Chondrocyte (in vitro differentiated cells): ENCODE data around the gene ANKMY1. TPM values are rescaled to one million over a fixed set of nuclear protein-coding genes. Genes with fewer than 3 reads are reported as not detected.

Experiments used
- DNase-seq: peaks from one replicate; pipeline ENCODE4 v3.0.0; 2021; ENCODE audit warnings: mixed read lengths, low spot score
- H3K27ac Mint-ChIP-seq: one replicate; pipeline ENCODE4 v1.8.0; 2021; ENCODE audit warnings: mild to moderate bottlenecking, moderate library complexity, mixed read lengths; ENCODE audit not compliant: unreplicated experiment
- H3K27me3 Mint-ChIP-seq: 2 replicates; pipeline ENCODE4 v1.8.0; 2021; ENCODE audit warnings: low read depth, mixed read lengths
- H3K36me3 Mint-ChIP-seq: 2 replicates; pipeline ENCODE4 v1.8.0; 2021; ENCODE audit warnings: low read depth, mixed read lengths
- H3K4me1 Mint-ChIP-seq: 2 replicates; pipeline ENCODE4 v1.8.0; 2021; ENCODE audit warnings: low read depth, mild to moderate bottlenecking, mixed read lengths
- H3K4me3 Mint-ChIP-seq: one replicate; pipeline ENCODE4 v1.8.0; 2021; ENCODE audit warnings: mild to moderate bottlenecking, moderate library complexity, mixed read lengths; ENCODE audit not compliant: unreplicated experiment
- H3K9me3 Mint-ChIP-seq: 2 replicates; pipeline ENCODE4 v1.8.0; 2021; ENCODE audit warnings: low read depth, mixed read lengths
- total RNA-seq: library from RNA; stranded (reverse); gene quantifications from 3 replicates; pipeline ENCODE4 v1.2.1, GENCODE V29; 2021
- TF ChIP-seq, protein P1 (sequence below): fragments of 200-600 bp; sonication (generic); IDR thresholded peaks from 2 replicates; pipeline ENCODE4 v1.5.0; 2021; ENCODE audit warnings: antibody characterized with exemption, mild to moderate bottlenecking, moderate library complexity

ANKMY1 gene
- total RNA-seq, 1 donor from 2014 or later = 10.8 TPM

DNA sequence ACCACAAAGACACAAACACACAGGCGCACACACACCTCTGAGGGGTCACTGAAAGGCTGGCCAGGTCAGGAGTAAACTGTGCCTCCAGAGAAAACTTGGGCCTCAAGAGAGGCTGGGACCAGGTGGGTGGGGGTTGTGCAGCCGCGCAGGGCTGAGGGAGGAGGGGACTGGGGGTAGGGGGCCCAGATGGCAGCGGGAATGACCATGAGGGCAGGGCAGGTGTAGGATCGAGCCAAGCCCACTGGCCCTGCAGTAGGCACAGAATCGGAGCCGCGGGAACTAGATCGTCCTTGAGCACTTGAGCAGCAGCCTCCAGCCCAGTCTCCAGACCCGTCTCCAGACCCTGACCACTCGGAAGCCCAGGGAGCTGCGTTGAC, 36.8 kb downstream of the ANKMY1 start:
- Mint-ChIP-seq H3K27ac (no peak overlapping the region), H3K27me3 (no peaks in the 10 kb centered on the region), H3K4me1 (no peaks in the 10 kb centered on the region), H3K36me3 (peaks cover 31% of the 10 kb centered on the region), H3K9me3 (peaks cover 17% of the 10 kb centered on the region), H3K4me3 (no peak overlapping the region)
- no peak for DNase-seq
- TF ChIP-seq, protein P1, sequence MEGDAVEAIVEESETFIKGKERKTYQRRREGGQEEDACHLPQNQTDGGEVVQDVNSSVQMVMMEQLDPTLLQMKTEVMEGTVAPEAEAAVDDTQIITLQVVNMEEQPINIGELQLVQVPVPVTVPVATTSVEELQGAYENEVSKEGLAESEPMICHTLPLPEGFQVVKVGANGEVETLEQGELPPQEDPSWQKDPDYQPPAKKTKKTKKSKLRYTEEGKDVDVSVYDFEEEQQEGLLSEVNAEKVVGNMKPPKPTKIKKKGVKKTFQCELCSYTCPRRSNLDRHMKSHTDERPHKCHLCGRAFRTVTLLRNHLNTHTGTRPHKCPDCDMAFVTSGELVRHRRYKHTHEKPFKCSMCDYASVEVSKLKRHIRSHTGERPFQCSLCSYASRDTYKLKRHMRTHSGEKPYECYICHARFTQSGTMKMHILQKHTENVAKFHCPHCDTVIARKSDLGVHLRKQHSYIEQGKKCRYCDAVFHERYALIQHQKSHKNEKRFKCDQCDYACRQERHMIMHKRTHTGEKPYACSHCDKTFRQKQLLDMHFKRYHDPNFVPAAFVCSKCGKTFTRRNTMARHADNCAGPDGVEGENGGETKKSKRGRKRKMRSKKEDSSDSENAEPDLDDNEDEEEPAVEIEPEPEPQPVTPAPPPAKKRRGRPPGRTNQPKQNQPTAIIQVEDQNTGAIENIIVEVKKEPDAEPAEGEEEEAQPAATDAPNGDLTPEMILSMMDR = no peak

DNA sequence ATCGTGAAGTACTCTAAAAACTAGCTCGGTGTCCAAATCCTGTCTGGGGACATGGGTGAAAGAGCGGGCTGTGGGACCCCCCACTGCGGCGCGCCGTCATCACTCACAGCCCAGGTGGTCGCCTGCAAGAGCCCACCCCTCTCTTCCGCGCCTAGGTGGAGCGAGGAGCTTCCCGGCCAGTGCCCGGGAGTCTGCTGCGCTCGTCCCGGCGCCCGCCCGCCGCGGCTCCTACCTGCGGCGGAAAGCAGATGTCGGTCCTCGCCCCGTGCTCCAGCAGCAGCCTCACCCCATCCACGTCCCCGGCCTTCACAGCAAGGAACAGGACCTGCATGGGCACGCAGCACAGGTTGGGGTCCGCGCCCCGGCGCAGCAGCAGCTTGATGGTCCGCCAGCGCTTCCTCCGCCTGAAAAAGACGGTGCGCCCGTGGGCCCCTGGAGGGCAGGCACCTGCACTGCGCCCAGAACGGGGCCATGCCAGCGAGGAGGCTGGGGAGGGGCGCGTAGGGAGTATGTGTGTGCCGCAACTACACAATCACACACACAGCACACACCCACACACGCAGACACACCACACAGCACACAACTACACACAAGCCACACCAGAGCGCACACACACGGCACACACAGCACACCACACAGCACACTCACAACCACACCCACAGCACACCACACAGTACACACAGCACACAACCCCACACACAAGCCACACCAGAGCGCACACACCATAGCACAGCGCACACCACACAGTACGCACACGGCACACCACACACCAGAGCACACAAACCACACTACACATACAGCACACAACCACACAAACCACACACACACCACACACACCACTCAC, 37.4 kb downstream of the ANKMY1 start:
- H3K27me3 Mint-ChIP-seq = no peaks in the 10 kb centered on the region
- H3K27ac Mint-ChIP-seq = no peak overlapping the region
- no peak for DNase-seq
- H3K4me1 Mint-ChIP-seq = no peaks in the 10 kb centered on the region
- no peak overlapping the region for H3K4me3 Mint-ChIP-seq
- H3K36me3 Mint-ChIP-seq = peaks cover 27% of the 10 kb centered on the region
- H3K9me3 Mint-ChIP-seq = peaks cover 14% of the 10 kb centered on the region
- TF ChIP-seq, protein P1 = no peak

DNA sequence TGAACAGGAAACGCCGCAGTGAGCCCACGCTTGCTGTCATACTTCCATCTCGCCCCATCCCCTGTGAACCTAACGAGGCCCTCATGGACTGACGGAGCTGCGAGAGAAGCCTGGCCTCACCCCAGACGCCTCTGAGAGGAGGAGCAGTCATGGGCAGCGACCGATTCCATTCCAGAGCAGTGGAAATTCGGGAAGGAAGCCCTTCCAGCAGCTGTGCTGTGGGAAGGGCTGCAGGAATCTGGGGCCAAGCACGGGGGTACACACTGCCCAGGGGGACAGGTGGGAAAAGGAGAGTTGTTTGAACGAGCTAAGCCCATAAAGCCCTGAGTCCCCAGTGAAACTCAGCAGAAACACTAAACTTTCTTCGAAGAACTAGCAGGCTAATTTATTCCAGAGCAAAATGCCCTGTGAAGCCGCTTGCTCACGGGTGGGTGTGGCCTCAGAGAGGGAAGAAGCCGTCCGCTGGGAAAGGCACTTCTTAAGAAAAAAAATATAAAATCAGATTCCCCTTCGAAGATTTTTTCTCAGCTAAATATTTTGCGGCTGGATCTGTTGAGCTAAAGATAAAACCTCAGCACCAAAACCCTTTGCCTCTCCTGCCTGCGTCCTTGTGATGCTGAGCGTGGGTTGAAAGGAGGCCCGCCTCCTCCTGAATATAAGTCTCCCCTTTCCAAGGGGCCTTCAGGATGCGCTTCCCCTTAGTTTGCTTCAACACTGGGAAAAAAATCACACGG, 38.2 kb downstream of the ANKMY1 start:
- peaks cover 20% of the 10 kb centered on the region for H3K36me3 Mint-ChIP-seq
- H3K9me3 Mint-ChIP-seq = peaks cover 6% of the 10 kb centered on the region
- no peaks in the 10 kb centered on the region for H3K27me3 Mint-ChIP-seq
- H3K4me1 Mint-ChIP-seq = no peaks in the 10 kb centered on the region
- H3K4me3 Mint-ChIP-seq = no peak overlapping the region
- no peak overlapping the region for H3K27ac Mint-ChIP-seq
- DNase-seq = no peak
- TF ChIP-seq, protein P1 = no peak

DNA sequence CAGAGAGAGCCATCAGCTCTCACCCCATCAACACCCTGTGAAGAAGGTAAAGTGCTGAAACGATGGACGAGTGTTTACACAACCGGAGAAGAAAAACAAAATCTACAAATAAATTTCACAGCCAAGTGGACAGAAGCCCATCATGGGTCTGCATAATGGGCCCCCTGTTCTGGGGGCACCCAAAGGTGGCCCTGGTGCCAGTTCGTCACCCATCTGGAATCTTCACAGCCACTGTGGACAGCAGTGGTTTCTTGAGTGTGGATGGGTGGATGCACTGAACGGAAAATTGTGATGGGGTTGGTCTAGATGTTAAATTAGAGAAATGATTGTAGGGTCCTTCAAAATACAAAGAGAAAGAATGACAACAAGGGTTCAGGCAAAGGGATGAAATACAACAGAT, 38.8 kb downstream of the ANKMY1 start:
- TF ChIP-seq, protein P1 = no peak
- peaks cover 1% of the 10 kb centered on the region for H3K4me1 Mint-ChIP-seq
- no peaks in the 10 kb centered on the region for H3K27me3 Mint-ChIP-seq
- no peak for DNase-seq
- no peak overlapping the region for H3K27ac Mint-ChIP-seq
- H3K36me3 Mint-ChIP-seq = peaks cover 15% of the 10 kb centered on the region
- H3K4me3 Mint-ChIP-seq = no peak overlapping the region
- peaks cover 6% of the 10 kb centered on the region for H3K9me3 Mint-ChIP-seq

DNA sequence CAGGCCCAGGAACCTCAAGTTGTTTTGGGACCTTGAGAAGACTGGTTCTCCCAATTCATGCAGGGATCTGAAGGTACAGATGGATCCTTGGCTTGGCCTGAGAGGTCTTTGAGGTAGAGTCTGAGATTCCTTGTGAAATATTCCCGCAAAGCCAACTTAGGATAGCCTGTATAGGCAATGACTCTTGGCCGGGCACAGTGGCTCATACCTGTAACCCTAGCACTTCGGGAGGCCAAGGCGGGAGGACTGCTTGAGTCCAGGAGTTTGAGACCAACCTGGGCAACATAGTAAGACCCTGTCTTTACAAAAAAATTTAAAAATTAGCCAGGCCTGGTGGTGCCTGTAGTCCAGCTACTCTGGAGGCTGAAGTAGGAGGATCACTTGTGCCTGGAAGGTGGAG, 40.4 kb downstream of the ANKMY1 start:
- Mint-ChIP-seq H3K4me3 (no peak overlapping the region), H3K36me3 (peaks cover 7% of the 10 kb centered on the region), H3K27me3 (no peaks in the 10 kb centered on the region), H3K4me1 (peaks cover 4% of the 10 kb centered on the region), H3K9me3 (peaks cover 4% of the 10 kb centered on the region), H3K27ac (no peak overlapping the region)
- TF ChIP-seq, protein P1 = no peak
- no peak for DNase-seq
